SKM-1 treated with dmso at 0.1 percent for 144 hours (cell line): ENCODE results near the gene MAPK1IP1L.
A peak's percentile ranks its signal among the peaks of the same experiment; 100 is the strongest.
"Not testable (repeated sequence)": the region's sequence is repeated elsewhere in the genome, so short reads cannot be mapped to it uniquely, and the experiment has no call there.

Experiments used
- DNase-seq: peaks from one replicate; lab custom pipeline; 2025; ENCODE audit not compliant: unreplicated experiment; lab: John Stamatoyannopoulos, UW

The MAPK1IP1L gene

GRCh38 chr14:55051423-55052268, at the start of gene MAPK1IP1L:
Gene MAPK1IP1L, plus strand, starts transcription at chr14:55051647. Its CDS starts 10,037 bp downstream, at chr14:55061684.
- DNase-seq: peak; percentile 53

- no peak for DNase-seq
Observed at GRCh38 chr14:55005071-55005470, 46.4 kb upstream of the MAPK1IP1L start.

- DNase-seq: no peak
Observed at GRCh38 chr14:55015006-55015405, 36.4 kb upstream of the MAPK1IP1L start.

GRCh38 chr14:55019968-55020554, 31.4 kb upstream of the MAPK1IP1L start:
- no peak for DNase-seq

- DNase-seq: not testable (repeated sequence)
Observed at GRCh38 chr14:55024365-55024764, 27.1 kb upstream of the MAPK1IP1L start.

GRCh38 chr14:55025948-55026347, 25.5 kb upstream of the MAPK1IP1L start:
- DNase-seq: no peak

GRCh38 chr14:55026441-55026792, 25.0 kb upstream of the MAPK1IP1L start:
- no peak for DNase-seq

- peak; percentile 78 for DNase-seq
Observed at GRCh38 chr14:55026793-55027561, 24.5 kb upstream of the MAPK1IP1L start, which contains the start of the genes SOCS4 and WDHD1. Gene SOCS4, plus strand, starts transcription at chr14:55027236. Its CDS starts 15,806 bp downstream, at chr14:55043042. Gene WDHD1, minus strand, starts transcription at chr14:55027099. Its CDS starts 312 bp downstream, at chr14:55026787.

- no peak for DNase-seq
Observed at GRCh38 chr14:55028066-55028465, 23.4 kb upstream of the MAPK1IP1L start.

- no peak for DNase-seq
Observed at GRCh38 chr14:55028476-55028875, 23.0 kb upstream of the MAPK1IP1L start.

GRCh38 chr14:55031190-55031589, 20.3 kb upstream of the MAPK1IP1L start:
- DNase-seq: no peak

- DNase-seq: not testable (repeated sequence)
Observed at GRCh38 chr14:55037995-55038394, 13.5 kb upstream of the MAPK1IP1L start.

- DNase-seq: no peak
Observed at GRCh38 chr14:55038708-55039107, 12.7 kb upstream of the MAPK1IP1L start.

- no peak for DNase-seq
Observed at GRCh38 chr14:55043528-55043927, 7.9 kb upstream of the MAPK1IP1L start.

- DNase-seq: no peak
Observed at GRCh38 chr14:55045087-55045486, 6.4 kb upstream of the MAPK1IP1L start.

GRCh38 chr14:55047301-55048053, 4.0 kb upstream of the MAPK1IP1L start:
- no peak for DNase-seq

- DNase-seq: no peak
Observed at GRCh38 chr14:55048900-55049436, 2.5 kb upstream of the MAPK1IP1L start.

GRCh38 chr14:55051165-55051422, 353 bp upstream of the MAPK1IP1L start:
- DNase-seq: no peak

- DNase-seq: no peak
Observed at GRCh38 chr14:55052269-55052930, 953 bp downstream of the MAPK1IP1L start.

- no peak for DNase-seq
Observed at GRCh38 chr14:55053018-55053417, 1.6 kb downstream of the MAPK1IP1L start.
